HG02938 (cell line): ENCODE data around the gene VWF.
"Not testable (repeated sequence)": the region's sequence is repeated elsewhere in the genome, so short reads cannot be mapped to it uniquely, and the experiment has no call there.

Experiments
- ATAC-seq: cut with Tn5 transposase; IDR thresholded peaks from one replicate; pipeline ENCODE4 v1.9.1; 2021; ENCODE audit warnings: mild to moderate bottlenecking, moderate library complexity; ENCODE audit not compliant: unreplicated experiment

The VWF gene

GRCh38 chr12:6124411-6125309, at the start of gene VWF:
Gene VWF, minus strand, starts transcription at chr12:6124670. Its CDS starts 1,474 bp downstream, at chr12:6123196.
- ATAC-seq, result no peak

- ATAC-seq, result no peak
These were observed 48.4 kb upstream of the VWF start for GRCh38 chr12:6172862-6173261.

DNA sequence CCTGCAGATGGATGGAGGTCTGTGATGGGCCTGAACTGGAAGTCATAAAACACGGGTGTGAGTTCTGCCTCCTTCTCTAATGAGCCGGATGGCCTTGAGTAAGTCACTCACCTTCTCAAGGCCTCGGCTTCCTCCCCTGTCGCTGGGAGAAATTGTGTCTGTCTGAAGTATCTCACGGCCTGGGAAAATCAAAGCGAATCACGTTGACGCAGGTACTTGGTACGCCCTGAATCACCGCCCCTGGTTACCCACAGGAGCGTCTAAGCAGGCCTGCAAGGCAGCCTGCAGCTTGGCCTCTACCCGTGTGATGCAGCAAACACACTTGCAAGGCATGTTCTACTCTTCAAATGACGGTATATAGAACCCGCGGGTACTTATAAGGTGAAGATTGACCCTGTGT, 47.6 kb upstream of the VWF start:
- ATAC-seq, result no peak

- ATAC-seq, result no peak
These were observed 47.0 kb upstream of the VWF start for GRCh38 chr12:6171409-6172015.

DNA sequence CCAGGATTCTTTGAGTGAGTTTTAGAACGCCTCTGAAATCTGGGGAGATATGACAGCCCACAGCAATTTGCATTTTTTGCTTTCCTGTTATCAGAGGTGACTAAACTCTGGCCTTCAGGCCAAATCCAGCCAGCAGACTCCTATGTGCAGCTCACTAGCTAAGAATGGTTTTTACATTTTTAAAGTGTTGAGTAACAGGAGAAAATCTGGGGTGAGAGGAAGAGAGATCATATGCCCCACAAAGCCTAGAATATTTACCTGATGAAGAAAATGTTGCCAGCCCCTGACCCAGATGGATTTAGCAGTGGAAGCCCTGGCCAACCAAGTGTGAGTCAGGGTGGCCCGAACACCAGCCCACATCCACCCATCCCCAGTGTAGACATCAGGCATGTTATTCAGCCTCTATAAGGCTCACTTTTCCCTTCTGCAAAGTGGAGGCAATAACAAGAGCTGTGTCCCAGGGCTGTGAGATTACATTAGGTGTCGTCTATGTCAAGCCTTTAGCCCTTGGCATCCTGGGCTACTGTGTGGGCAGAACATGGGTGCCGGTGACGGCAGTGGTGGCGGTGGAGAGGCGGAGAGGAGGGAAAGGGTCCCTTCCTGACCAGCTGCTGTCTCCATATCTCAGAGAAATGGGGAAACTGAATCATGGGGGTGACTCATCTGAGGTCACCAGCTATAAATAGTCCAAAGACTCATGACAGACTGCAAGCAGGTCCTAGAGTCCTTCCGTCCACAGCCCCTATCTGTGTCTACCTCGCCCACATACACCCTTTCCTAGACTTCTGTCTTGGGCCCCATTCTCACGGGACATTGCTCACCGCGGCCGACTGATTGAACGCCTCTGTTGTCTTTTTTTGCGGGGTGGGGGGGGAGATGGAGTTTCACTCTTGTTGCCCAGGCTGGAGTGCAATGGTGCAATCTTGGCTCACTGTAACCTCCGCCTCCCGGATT, 43.1 kb upstream of the VWF start:
- peak; percentile 86 for ATAC-seq

GRCh38 chr12:6166808-6167207, 42.3 kb upstream of the VWF start:
- no peak for ATAC-seq

GRCh38 chr12:6165395-6165794, 40.9 kb upstream of the VWF start:
- no peak for ATAC-seq

- no peak for ATAC-seq
These were observed 39.1 kb upstream of the VWF start for GRCh38 chr12:6163416-6164060.

- no peak for ATAC-seq
These were observed 36.8 kb upstream of the VWF start for GRCh38 chr12:6161124-6161882.

GRCh38 chr12:6160049-6160649, 35.7 kb upstream of the VWF start:
- ATAC-seq, result not testable (repeated sequence)

DNA sequence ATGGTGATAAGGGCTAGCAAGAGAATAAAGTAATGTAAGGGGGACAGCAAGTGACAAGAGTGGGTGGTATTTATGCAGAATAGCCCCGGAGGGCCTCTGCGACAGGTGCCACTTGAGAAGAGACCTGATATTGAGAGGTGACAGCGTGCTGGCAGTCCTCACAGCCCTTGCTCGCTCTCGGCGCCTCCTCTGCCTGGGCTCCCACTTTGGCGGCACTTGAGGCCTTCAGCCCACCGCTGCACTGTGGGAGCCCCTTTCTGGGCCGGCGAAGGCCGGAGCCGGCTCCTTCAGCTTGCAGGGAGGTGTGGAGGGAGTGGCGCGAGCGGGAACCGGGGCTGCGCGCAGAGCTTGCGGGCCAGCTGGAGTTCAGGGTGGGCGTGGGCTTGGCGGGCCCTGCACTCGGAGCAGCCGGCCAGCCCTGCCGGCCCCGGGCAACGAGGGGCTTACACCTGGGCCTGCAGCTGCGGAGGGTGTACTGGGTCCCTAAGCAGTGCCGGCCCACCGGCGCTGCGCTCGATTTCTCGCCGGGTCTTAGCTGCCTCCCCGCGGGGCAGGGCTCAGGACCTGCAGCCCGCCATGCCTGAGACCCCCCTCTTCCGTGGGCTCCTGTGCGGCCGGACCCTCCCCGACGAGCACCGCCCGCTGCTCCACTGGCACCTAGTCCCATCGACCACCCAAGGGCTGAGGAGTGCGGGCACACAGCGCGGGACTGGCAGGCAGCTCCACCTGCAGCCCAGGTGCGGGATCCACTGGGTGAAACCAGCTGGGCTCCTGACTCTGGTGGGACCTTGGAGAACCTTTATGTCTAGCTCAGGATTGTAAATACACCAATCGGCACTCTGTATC, 34.9 kb upstream of the VWF start:
- ATAC-seq, result not testable (repeated sequence)

DNA sequence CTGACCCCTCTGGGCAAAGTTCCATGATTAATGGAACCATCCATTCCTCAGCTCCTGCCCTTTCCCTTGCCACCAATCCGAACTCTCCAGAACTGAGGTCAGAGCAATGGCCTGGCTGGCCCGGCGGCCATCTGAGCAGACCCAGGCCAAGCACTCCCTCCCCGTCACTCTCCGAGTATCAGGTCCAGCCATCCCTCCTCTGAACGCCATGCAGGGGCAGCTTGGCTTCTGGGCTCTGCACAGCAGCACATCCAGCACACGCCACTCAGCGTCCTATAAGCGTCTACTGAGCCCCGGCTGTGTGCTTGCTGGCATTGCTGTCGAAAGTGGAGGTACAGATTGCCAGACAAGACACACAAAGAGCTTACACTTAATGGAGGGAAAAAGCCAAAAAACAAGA, 34.3 kb upstream of the VWF start:
- ATAC-seq, result no peak

- ATAC-seq, result no peak
These were observed 33.8 kb upstream of the VWF start for GRCh38 chr12:6158255-6158654.

GRCh38 chr12:6157482-6157881, 33.0 kb upstream of the VWF start:
- ATAC-seq, result no peak

DNA sequence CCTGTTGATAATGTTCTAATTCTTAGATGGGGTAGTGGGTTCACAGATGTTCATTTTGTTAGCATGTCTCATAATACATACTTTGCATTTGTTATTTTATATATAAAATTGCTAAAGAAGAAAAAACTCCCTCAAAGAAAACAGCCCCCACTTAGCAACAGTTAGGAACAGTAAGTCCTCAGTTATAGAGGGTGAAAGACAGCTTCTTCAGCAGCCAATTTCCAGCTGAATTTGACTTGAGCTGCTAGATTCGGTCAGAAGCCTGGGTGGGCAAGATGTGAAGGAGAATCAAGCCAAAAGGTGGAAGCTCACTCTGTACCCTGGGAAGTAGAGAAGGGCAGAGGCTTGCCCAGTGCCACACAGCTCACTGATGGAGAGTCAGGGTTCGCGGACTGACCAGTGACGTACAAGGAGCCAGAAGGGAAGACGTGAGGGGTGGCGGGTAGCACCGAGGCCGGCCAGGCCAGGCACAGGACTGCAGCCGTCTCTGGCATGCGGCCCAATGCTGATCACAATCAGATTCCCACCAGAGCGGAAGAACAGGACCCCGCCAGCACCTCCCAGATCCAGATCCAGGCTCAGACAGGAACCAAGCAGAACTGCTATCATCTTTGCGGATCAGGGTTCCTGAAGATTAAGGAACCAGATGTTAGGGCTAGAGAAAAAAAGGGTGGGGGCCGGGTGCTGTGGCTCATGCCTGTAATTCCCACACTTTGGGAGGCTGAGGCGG, 30.4 kb upstream of the VWF start:
- no peak for ATAC-seq

GRCh38 chr12:6148722-6149121, 24.3 kb upstream of the VWF start:
- ATAC-seq, result not testable (repeated sequence)

DNA sequence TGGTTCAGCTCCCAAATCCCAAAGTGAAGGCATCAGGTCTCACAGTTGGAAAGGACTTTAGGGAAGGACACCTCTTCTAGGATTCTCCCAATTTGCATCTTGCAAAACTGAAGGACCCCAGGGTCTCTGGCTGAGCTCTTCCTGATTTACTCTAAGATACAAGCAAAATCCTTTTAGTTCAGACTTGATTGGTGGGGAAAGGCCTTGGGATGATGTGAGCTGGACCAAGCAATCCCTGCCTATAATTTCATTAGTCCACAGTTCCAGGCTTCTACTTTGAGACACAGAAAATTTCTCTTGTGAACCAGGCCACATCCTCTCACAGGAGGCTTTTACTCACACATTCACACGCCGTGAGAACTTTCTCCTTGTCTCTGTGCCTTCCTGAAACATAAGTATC, 23.6 kb upstream of the VWF start:
- no peak for ATAC-seq

GRCh38 chr12:6146951-6147350, 22.5 kb upstream of the VWF start:
- no peak for ATAC-seq
